Natural killer cell treated with Interleukin-12 subunit alpha and Interleukin-12 subunit beta and Interleukin-15 and Interleukin-18, amount 100 ng/mL, for 72 hours (primary cell): ENCODE results near the gene DNASE2. TPM values are rescaled to one million over a fixed set of nuclear protein-coding genes. Genes with fewer than 3 reads are reported as not detected.

Experiments
- ATAC-seq, 2 donors: fragments of 150-1000 bp; cut with Tn5 transposase in 1 of 2; sonication (Bioruptor Pico), chemical (Tn5 transposase) in 1 of 2; 2 replicates each; pipeline ENCODE4 v1.10.0; 2021
- DNase-seq: peaks from one replicate; pipeline ENCODE4 v3.0.0; 2022; ENCODE audit warnings: low spot score
- H3K27ac Mint-ChIP-seq, 2 donors: 1 replicate in 1 of 2; 2 replicates in 1 of 2; pipeline ENCODE4 v1.8.0; 2022; ENCODE audit warnings: mixed read lengths in 2 of 2, mild to moderate bottlenecking in 1 of 2, moderate library complexity in 1 of 2
- H3K27me3 Mint-ChIP-seq, 2 donors: 1 replicate in 1 of 2; 2 replicates in 1 of 2; pipeline ENCODE4 v1.8.0; 2022; ENCODE audit warnings: mixed read lengths in 2 of 2
- H3K36me3 Mint-ChIP-seq: one replicate; pipeline ENCODE4 v1.8.0; 2022; ENCODE audit warnings: mixed read lengths
- H3K4me1 Mint-ChIP-seq, 2 donors: 1 replicate in 1 of 2; 2 replicates in 1 of 2; pipeline ENCODE4 v1.8.0; 2022; ENCODE audit warnings: low read depth in 2 of 2, mixed read lengths in 2 of 2, mild to moderate bottlenecking in 1 of 2
- H3K4me3 Mint-ChIP-seq: one replicate; pipeline ENCODE4 v1.8.0; 2022; ENCODE audit warnings: mixed read lengths
- H3K9me3 Mint-ChIP-seq: 2 replicates; pipeline ENCODE4 v1.8.0; 2022; ENCODE audit warnings: mixed read lengths
- total RNA-seq, 2 donors: library from RNA; stranded (reverse); gene quantifications; one replicate each; pipeline ENCODE4 v1.2.3, GENCODE V29; 2022

The DNASE2 gene
- total RNA-seq, 2 donors from 2014 or later = 30.3 to 32.7 TPM

DNA sequence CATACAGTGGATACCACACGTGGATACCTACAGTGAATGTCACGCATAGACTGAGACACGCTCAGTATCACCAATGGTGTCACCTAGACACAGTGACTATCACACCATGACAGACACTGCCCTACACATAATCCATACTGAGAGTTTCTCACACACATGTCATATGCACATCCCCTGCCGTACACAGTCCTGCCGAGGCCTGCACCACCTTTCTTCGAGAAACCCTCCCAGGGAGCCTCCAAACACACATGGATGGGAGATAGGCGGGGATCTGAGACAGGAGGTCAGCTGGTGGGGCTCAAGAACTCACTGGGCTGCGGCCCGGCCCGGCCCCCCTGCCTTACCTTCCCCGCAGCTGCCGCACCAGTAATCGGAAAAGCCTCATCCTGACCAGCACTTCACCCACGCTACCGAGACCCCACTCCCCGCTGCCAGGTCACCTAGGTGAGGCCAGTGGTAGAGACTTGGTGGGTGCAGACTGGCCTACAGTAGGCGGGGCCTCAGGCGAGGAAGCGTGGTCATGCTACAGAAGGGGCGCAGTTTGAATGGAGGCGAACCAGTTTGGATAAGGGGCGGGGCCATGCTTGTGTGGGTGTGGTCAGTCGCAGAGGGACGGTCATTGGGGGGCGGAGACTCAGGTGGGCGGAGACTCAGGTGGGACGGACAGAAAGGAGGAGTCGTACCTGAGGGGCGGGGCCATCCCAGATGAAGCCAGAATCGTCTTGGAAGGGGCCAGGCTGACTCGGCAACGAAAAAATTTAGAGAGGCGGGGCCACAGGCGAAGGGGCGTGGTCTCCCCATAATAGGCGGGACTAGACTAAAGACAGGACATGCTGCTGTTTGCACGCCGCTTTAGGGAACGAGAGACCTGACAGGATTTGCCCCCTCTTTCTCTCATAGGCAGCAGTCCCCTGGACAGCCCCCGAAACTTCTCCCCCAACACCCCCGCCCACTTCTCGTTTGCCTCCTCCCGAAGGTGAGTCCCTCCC, 40.9 kb downstream of the DNASE2 start:
- Mint-ChIP-seq H3K9me3 (no peaks in the 10 kb centered on the region), H3K27ac (no peak overlapping the region), H3K4me3 (no peak overlapping the region), H3K27me3 (peaks cover 47 to 65% of the 10 kb centered on the region in 2 donors), H3K4me1 (peaks cover 14 to 23% of the 10 kb centered on the region in 2 donors), H3K36me3 (peaks cover 10% of the 10 kb centered on the region)
- ATAC-seq (peak; percentile 41 to 68), DNase-seq (no peak)

DNA sequence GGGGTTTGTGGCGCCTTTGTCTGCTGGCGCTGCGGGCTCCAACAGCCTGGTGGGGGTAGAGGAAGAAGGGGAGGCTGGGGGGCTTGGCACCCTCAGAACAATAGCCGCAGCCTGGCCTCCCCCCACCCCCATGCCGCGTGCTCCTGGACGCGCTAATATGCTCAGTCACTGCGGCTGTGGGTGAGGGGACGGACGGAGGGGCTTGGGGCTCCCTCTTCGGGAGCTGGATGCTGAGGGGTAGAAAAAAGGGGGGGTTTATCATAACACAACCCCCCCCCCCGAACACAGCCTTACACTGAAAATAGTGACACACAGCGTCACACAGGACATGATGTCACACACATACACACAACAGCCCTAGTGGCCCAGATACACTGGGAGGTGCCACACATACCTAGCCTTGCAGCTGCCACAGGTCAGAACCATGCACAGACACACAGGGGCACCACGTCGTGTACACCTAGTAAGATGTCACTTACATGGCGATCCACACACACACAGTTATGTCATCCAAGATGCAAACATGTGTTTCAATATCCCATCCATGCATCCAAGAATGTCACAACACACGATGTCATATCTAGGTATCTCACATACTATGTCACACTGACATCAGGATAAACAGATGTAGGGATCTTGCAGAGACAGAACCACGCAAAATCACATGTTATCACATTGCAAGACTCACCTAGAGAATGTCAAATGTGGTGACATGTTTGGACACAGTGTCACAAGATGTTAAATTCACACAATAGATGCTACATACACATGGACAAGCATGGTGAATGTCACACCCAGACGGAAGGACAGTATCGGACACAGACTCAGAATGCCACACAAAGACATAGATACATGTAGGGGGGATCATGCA, 42.1 kb downstream of the DNASE2 start:
- no peak for DNase-seq
- Mint-ChIP-seq H3K27ac (no peak overlapping the region), H3K9me3 (no peaks in the 10 kb centered on the region), H3K27me3 (peaks cover 50 to 66% of the 10 kb centered on the region in 2 donors), H3K36me3 (peaks cover 10% of the 10 kb centered on the region), H3K4me3 (peak overlapping the region; percentile 80), H3K4me1 (peaks cover 16 to 29% of the 10 kb centered on the region in 2 donors)
- no peak for ATAC-seq

DNA sequence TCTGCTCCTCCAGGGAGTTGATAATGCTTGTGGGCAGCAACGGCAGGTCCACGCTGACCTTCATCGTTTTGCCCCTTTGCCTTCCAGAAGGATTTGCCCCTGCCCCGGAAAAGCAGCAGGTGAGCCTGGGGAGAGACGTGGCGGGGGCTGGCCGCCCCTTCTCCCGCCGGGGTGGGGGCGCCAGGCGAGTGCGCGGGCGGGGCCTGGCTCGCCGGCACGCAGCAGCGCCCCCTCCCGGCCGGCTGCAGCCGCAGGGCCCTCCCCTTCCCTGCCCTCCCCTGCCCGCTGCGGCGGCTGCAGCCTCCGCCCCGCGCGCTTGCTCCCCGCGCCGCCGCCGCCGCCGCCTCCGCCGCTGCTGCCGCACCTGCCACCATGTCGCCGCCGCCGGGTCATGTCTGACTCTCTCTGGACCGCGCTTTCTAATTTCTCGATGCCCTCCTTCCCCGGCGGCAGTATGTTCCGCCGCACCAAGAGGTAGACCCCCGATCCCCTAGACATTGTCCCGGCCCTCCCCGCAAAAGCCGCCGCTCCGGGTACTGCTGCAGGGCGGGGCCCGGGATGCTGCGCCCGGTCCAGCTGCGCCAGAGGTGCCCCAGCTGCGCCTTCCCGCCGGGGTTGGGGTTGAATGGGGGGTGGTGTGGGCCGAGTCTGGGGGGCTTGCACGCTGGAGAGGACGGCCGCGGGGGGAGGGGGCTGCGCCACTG, 42.9 kb downstream of the DNASE2 start, which contains the start of gene MAST1:
TSS of gene MAST1 (plus strand) at position 334 of the 704 bp plus-strand sequence. CDS start at position 392, 58 bp downstream.
- H3K9me3 Mint-ChIP-seq = no peaks in the 10 kb centered on the region
- H3K27me3 Mint-ChIP-seq = peaks cover 49 to 64% of the 10 kb centered on the region in 2 donors
- ATAC-seq (peak; percentile 63 to 80), DNase-seq (no peak)
- peak within 1 kb of the TSS; percentile 80 for H3K4me3 Mint-ChIP-seq
- H3K4me1 Mint-ChIP-seq = peaks cover 17 to 29% of the 10 kb centered on the region in 2 donors
- H3K36me3 Mint-ChIP-seq = peaks cover 10% of the 10 kb centered on the region
- H3K27ac Mint-ChIP-seq = no peak within 1 kb of the TSS

DNA sequence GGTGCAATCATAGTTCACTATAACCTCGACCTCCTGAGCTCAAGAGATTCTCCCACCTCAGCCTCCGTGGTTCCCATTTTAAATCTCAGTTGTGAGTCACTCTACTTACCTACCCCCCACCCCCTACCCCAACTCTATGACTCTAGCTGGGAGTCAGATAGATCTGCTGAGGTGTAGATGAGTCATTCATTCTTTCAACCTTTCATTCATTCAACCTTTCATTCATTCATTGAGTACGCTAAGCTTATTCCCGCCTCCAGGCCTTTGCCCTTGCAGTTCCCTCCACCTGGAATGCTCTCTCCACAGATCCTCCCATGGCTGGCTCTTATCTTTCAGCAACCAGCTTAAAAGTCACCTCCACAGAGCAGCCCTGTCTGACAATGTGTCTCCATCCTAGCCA, 44.0 kb downstream of the DNASE2 start:
- Mint-ChIP-seq H3K27me3 (peaks cover 51 to 62% of the 10 kb centered on the region in 2 donors), H3K27ac (no peak overlapping the region), H3K36me3 (peaks cover 10% of the 10 kb centered on the region), H3K9me3 (no peaks in the 10 kb centered on the region), H3K4me3 (no peak overlapping the region), H3K4me1 (peaks cover 23 to 34% of the 10 kb centered on the region in 2 donors)
- no peak for DNase-seq
- ATAC-seq = no peak

DNA sequence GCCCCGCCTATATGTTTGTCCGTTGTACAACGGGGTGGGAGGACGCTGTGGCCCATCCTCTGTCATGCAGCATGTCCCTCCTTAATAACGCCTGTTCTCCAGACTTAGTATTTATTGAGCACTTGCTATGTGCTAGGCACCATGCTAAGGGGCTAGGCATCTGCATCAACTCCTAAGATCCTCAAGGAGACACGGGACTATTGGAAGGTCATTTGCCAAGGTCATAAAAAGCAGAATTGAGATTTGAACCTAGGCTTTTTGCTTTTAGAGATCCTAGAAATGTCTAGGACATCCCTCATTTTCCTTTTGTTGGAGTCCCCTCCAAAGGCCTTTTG, 44.8 kb downstream of the DNASE2 start:
- Mint-ChIP-seq H3K9me3 (no peaks in the 10 kb centered on the region), H3K27me3 (peaks cover 50 to 62% of the 10 kb centered on the region in 2 donors), H3K4me1 (peaks cover 28 to 36% of the 10 kb centered on the region in 2 donors), H3K27ac (no peak overlapping the region), H3K4me3 (no peak overlapping the region), H3K36me3 (peaks cover 5% of the 10 kb centered on the region)
- no peak for DNase-seq
- ATAC-seq = no peak

DNA sequence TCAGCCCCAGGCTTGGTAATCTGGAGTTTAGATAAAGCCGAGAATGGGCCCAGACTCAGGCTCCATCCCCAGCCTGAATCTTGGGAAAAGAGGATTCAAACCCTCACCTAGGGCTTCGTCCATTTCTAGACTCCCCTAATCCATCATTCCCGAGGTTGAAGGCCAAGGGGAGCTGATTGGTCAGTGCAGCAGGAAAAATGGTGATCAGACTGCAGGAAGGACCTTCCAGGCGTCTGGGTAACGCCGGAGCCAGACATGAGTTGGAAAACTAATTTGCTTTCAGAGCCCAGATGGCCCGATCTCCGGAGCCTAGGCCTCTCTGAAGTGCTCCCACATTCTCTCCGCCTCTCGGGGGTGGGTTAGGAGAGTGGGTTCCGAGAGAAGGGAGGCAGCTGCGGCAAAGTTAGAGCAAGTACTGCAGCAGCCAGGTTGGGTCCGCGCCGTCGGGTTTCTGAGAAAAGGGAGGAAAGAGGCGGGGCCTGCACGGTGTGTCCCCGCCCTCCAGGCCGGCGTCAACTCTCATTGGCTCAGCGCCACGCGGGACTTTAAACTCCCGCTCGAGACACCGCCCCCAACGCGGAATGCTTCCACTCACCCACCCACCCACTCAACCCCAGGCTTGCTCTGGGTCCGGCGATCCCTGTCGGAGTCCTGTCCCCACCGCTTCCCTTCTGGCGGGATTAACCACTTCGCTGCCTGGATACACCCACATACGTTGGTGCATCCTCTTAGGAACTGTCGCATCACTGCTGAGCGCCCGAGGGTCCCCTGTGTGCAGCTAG, 46.1 kb downstream of the DNASE2 start:
- Mint-ChIP-seq H3K4me1 (peaks cover 26 to 27% of the 10 kb centered on the region in 2 donors), H3K4me3 (peak overlapping the region; percentile 67), H3K36me3 (peaks cover 4% of the 10 kb centered on the region), H3K27ac (no peak overlapping the region), H3K27me3 (peaks cover 49 to 63% of the 10 kb centered on the region in 2 donors), H3K9me3 (no peaks in the 10 kb centered on the region)
- ATAC-seq = no peak
- no peak for DNase-seq

DNA sequence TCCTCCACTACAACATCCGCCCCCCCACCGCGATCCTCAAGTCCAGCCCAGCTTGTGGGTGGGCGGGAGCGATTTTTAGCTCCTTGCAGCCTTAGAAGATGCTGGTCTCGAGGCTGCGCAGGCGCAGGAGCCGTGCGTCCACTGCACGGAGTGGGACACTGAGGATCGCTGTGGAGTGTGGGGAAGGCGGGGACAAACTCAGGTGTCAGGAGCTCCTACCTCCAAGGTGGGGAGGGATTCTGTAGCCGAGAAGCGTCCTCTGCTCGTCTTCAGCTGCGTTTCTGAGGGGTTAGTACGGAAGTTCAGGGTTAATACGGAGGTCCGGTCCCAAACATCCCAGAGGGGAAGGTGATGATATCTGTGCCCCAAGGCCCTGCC, 46.7 kb downstream of the DNASE2 start, which contains the start of gene RTBDN:
TSS of gene RTBDN (minus strand) at position 14 of the 378 bp plus-strand sequence. CDS start 4,600 bp downstream, outside the sequence.
- ATAC-seq (no peak), DNase-seq (no peak)
- Mint-ChIP-seq H3K27ac (no peak within 1 kb of the TSS), H3K4me3 (peak within 1 kb of the TSS; percentile 67), H3K9me3 (no peaks in the 10 kb centered on the region), H3K27me3 (peaks cover 48 to 60% of the 10 kb centered on the region in 2 donors), H3K4me1 (peaks cover 24 to 26% of the 10 kb centered on the region in 2 donors), H3K36me3 (peaks cover 4% of the 10 kb centered on the region)

DNA sequence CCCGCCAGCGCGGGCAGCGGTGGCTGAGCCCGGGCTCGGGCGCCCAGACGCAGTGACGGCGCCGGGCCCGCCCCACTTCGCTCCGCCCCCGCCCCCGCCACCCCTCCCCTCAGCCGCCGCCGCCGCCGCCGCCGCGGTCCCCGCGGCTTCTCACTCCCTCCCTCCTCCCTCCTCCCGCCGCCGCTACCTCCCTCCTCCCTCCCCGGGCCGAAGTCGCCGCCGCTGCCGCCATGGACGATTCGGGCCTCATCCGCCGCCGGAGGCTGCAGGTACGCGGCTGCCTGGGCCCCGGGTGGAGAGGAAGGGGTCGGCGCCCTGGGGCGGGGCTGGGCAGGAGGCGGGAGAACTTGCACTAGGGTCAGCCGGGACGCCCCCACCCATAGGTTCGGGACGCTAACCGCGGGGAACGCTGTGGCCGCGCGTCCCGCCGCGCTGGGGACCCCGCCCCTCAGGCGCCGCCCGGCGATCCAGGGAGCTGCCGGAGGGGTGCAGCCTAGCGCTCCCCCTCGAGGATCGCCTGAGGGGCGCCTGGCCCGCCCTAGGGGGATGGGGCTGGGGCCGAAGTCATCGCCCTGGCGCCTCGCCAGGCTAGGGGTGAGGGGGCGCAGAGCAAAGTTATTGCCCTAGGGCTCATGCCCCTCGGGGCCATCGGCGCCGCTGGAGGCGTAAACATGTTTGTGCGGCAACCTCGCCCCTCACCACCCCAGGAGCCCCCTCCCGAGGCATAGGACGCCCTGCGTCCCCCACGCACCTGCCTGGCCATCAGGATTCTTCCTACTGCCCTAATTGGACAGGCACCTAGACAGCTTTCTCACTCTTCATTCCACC, 47.3 kb downstream of the DNASE2 start:
- Mint-ChIP-seq H3K36me3 (no peaks in the 10 kb centered on the region), H3K4me1 (peaks cover 18 to 21% of the 10 kb centered on the region in 2 donors), H3K27me3 (peaks cover 44 to 54% of the 10 kb centered on the region in 2 donors), H3K4me3 (peak overlapping the region; percentile 67), H3K27ac (no peak overlapping the region), H3K9me3 (no peaks in the 10 kb centered on the region)
- ATAC-seq (peak; percentile 51 to 59), DNase-seq (no peak)

DNA sequence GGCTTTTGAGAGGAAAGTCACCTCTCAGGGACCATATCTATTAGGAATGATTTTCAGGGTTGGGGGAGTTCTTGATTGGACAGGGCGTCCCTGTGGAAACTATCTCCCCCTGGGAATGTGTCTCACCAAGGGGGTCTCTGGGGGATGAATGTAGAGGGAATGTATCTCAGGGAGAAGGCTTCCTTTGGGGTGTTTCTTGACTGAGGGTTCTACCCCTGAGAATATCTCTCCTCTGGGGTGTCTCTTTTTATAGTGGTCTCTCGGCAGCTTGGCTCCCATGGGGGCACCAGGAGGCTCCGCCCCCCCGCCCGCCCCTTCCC, 47.9 kb downstream of the DNASE2 start:
- Mint-ChIP-seq H3K27me3 (peaks cover 46 to 52% of the 10 kb centered on the region in 2 donors), H3K4me1 (peaks cover 18 to 21% of the 10 kb centered on the region in 2 donors), H3K36me3 (no peaks in the 10 kb centered on the region), H3K27ac (no peak overlapping the region), H3K4me3 (peak overlapping the region; percentile 37), H3K9me3 (no peaks in the 10 kb centered on the region)
- ATAC-seq (no peak), DNase-seq (no peak)

DNA sequence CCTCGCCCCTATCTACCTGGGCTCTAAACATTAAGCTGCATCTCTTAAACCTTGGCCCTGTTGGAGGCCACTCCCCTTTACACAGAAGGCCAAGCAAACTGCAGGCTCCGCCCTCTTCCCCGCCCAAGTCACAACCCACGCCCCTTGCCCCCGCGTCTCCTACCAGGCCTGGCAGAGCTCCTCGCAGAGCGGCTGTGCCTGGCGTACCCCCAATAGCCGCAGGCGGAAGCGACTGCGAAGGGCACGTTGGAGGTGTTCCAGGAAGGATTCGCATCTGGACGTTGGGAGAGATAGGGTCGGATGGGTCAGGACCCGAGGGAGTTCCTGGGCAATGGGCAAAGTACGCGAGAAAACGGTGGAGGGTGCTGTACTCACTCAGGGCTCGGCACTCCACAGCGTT, 52.8 kb downstream of the DNASE2 start:
- no peak for DNase-seq
- peak in 1 of 2 donors; percentile 51 for ATAC-seq
- no peaks in the 10 kb centered on the region for H3K36me3 Mint-ChIP-seq
- no peak overlapping the region for H3K27ac Mint-ChIP-seq
- no peaks in the 10 kb centered on the region for H3K9me3 Mint-ChIP-seq
- peaks cover 21 to 27% of the 10 kb centered on the region in 2 donors for H3K4me1 Mint-ChIP-seq
- no peak overlapping the region for H3K4me3 Mint-ChIP-seq
- H3K27me3 Mint-ChIP-seq = peaks cover 42 to 50% of the 10 kb centered on the region in 2 donors

DNA sequence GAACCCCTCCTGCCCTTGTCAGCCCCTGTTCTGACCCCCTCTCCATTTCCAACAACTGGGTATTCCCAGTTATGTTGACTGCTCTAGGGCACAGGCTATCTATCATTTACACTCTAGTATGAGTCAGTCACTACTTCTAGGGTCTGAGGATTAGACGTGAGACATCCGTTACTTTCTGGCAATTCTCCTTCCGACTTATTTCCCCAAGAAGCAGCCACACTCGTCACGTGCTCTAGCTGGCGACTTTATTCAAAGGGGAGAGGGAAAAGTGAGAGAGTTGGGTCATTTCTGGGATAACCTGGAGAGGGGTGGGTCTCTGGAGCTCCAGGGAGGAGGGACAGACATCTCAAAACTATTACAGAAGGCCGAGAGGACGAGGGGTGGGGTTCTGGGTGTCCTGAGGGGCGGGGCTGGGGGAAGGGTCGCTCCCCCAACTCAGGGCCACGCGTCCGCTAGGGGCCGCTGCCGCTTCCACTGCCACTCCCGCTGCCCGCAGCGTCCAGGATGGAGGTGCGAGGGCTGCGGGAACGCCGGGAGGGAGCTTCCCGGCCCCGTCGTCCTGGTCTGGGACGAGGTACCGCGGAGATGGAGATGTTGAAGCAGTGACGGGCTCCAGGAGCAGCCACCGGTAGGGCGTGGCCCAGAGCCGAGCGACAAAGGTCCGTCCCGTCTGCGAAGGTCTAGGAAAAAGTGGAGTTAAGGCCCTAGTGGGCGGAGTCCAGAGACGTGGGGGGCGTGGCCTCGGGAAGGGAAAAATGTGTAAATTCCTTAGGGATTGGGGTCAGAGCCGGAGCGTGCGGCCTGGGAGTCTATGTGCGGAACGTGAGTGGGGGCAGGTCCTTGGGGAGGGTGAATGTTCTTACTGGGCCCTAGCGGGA, 55.8 kb downstream of the DNASE2 start:
- DNase-seq = no peak
- Mint-ChIP-seq H3K9me3 (peaks cover 2% of the 10 kb centered on the region), H3K27ac (no peak overlapping the region), H3K4me1 (peaks cover 9 to 11% of the 10 kb centered on the region in 2 donors), H3K36me3 (peaks cover 4% of the 10 kb centered on the region), H3K4me3 (peak overlapping the region; percentile 25), H3K27me3 (peaks cover 27 to 30% of the 10 kb centered on the region in 2 donors)
- ATAC-seq = peak in 1 of 2 donors; percentile 39
